H9 (cell line): ENCODE results near the gene GPR183. TPM values are rescaled to one million over a fixed set of nuclear protein-coding genes. Genes with fewer than 3 reads are reported as not detected.

ENCODE experiments used
- DNase-seq: peaks from one replicate; pipeline ENCODE4 v3.0.0-alpha.2; 2017
- H2AFZ ChIP-seq: one replicate; pipeline ENCODE4 v1.6.1; 2013; ENCODE audit warnings: mild to moderate bottlenecking, low read length, control low read depth, moderate library complexity
- H2AK5ac ChIP-seq: 2 replicates; pipeline ENCODE4 v1.6.1; 2013; ENCODE audit warnings: low read length, control low read depth, mixed read lengths; ENCODE audit not compliant: insufficient read length
- H2BK120ac ChIP-seq: one replicate; pipeline ENCODE4 v1.6.1; 2013; ENCODE audit warnings: low read depth, mild to moderate bottlenecking, low read length, control low read depth, inconsistent platforms; ENCODE audit not compliant: poor library complexity, severe bottlenecking
- H2BK12ac ChIP-seq: 2 replicates; pipeline ENCODE4 v1.6.1; 2013; ENCODE audit warnings: low read length, control low read depth, mixed read lengths, low read depth; ENCODE audit not compliant: insufficient read length
- H2BK15ac ChIP-seq: 2 replicates; pipeline ENCODE4 v1.6.1; 2013; ENCODE audit warnings: low read depth, low read length, control low read depth
- H2BK20ac ChIP-seq: one replicate; pipeline ENCODE4 v1.6.1; 2013; ENCODE audit warnings: low read depth, mild to moderate bottlenecking, low read length, control low read depth, inconsistent platforms; ENCODE audit not compliant: poor library complexity, severe bottlenecking
- H2BK5ac ChIP-seq: 2 replicates; pipeline ENCODE4 v1.6.1; 2013; ENCODE audit warnings: low read length, control low read depth, mixed read lengths; ENCODE audit not compliant: insufficient read length
- H3K14ac ChIP-seq: 2 replicates; pipeline ENCODE4 v1.6.1; 2013; ENCODE audit warnings: low read length, control low read depth; ENCODE audit not compliant: insufficient read depth
- H3K18ac ChIP-seq: 2 replicates; pipeline ENCODE4 v1.6.1; 2013; ENCODE audit warnings: low read depth, mild to moderate bottlenecking, mixed read lengths, low read length, control low read depth; ENCODE audit not compliant: insufficient read length
- H3K23ac ChIP-seq: 2 replicates; pipeline ENCODE4 v1.6.1; 2013; ENCODE audit warnings: low read length, control low read depth, mixed read lengths, low read depth; ENCODE audit not compliant: insufficient read length
- H3K23me2 ChIP-seq: 2 replicates; pipeline ENCODE4 v1.6.1; 2013; ENCODE audit warnings: low read depth, mild to moderate bottlenecking, mixed read lengths, low read length, control low read depth; ENCODE audit not compliant: insufficient read length, poor library complexity, severe bottlenecking
- H3K27ac ChIP-seq: 2 replicates; pipeline ENCODE4 v1.5.1; 2013; ENCODE audit warnings: low read length, control low read depth, mixed read lengths, low read depth; ENCODE audit not compliant: insufficient read length
- H3K27me3 ChIP-seq: 2 replicates; pipeline ENCODE4 v1.6.1; 2013; ENCODE audit warnings: low read length, control low read depth, inconsistent platforms; ENCODE audit not compliant: insufficient read depth
- H3K4ac ChIP-seq: 2 replicates; pipeline ENCODE4 v1.6.1; 2013; ENCODE audit warnings: low read depth, mild to moderate bottlenecking, control low read depth, inconsistent platforms, low read length, moderate library complexity
- H3K4me1 ChIP-seq: 2 replicates; pipeline ENCODE4 v1.6.1; 2013; ENCODE audit warnings: low read length, control low read depth, inconsistent platforms; ENCODE audit not compliant: insufficient read depth
- H3K4me2 ChIP-seq: 2 replicates; pipeline ENCODE4 v1.6.1; 2013; ENCODE audit warnings: low read length, control low read depth, mixed read lengths; ENCODE audit not compliant: insufficient read length, insufficient read depth
- H3K56ac ChIP-seq: 2 replicates; pipeline ENCODE4 v1.6.1; 2013; ENCODE audit warnings: low read depth, mild to moderate bottlenecking, mixed read lengths, low read length, control low read depth; ENCODE audit not compliant: insufficient read length
- H3K79me1 ChIP-seq: 2 replicates; pipeline ENCODE4 v1.6.1; 2013; ENCODE audit warnings: low read depth, mild to moderate bottlenecking, moderate library complexity, low read length, control low read depth, inconsistent platforms; ENCODE audit not compliant: insufficient read depth, poor library complexity, severe bottlenecking
- H3K79me2 ChIP-seq: 2 replicates; pipeline ENCODE4 v1.6.1; 2013; ENCODE audit warnings: low read length, control low read depth, inconsistent platforms; ENCODE audit not compliant: insufficient read depth
- H3K9ac ChIP-seq: 2 replicates; pipeline ENCODE4 v1.6.1; 2013; ENCODE audit warnings: low read length, control low read depth, mixed read lengths; ENCODE audit not compliant: insufficient read length; ENCODE audit errors: extremely low read depth
- H3K9me3 ChIP-seq: one replicate; pipeline ENCODE4 v1.6.1; 2013; ENCODE audit warnings: low read depth, low read length, inconsistent platforms; ENCODE audit not compliant: control insufficient read depth
- H3T11ph ChIP-seq: one replicate; pipeline ENCODE4 v1.6.1; 2013; ENCODE audit warnings: mild to moderate bottlenecking, low read length, control low read depth, inconsistent platforms
- H4K20me1 ChIP-seq: one replicate; pipeline ENCODE4 v1.6.1; 2013; ENCODE audit not compliant: control insufficient read depth, insufficient read length, insufficient read depth
- H4K5ac ChIP-seq: 2 replicates; pipeline ENCODE4 v1.6.1; 2013; ENCODE audit warnings: low read depth, mild to moderate bottlenecking, mixed read lengths, low read length, control low read depth; ENCODE audit not compliant: insufficient read length
- H4K8ac ChIP-seq: replicated peaks from 2 replicates; pipeline ENCODE4 v1.6.1; 2013; ENCODE audit warnings: low read length, control low read depth, mixed read lengths, low read depth; ENCODE audit not compliant: insufficient read length
- H4K91ac ChIP-seq: 2 replicates; pipeline ENCODE4 v1.6.1; 2013; ENCODE audit warnings: low read depth, mild to moderate bottlenecking, moderate library complexity, mixed read lengths, low read length, control low read depth; ENCODE audit not compliant: insufficient read length
- H3K27ac Mint-ChIP-seq, 3 experiments: 2 replicates in 2 of 3; 3 replicates in 1 of 3; pipeline ENCODE4 v1.8.0; 2020 to 2021; ENCODE audit warnings: mixed read lengths in 3 of 3, mild to moderate bottlenecking in 1 of 3, moderate library complexity in 1 of 3
- H3K27me3 Mint-ChIP-seq: 2 replicates; pipeline ENCODE4 v1.8.0; 2021; ENCODE audit warnings: low read depth, mild to moderate bottlenecking, moderate library complexity, mixed read lengths
- H3K36me3 Mint-ChIP-seq, 3 experiments: 2 replicates in 2 of 3; 3 replicates in 1 of 3; pipeline ENCODE4 v1.8.0; 2020 to 2021; ENCODE audit warnings: low read depth in 3 of 3, mixed read lengths in 3 of 3; ENCODE audit not compliant: insufficient read depth in 1 of 3
- H3K4me1 Mint-ChIP-seq, 2 experiments: 2 replicates each; pipeline ENCODE4 v1.8.0; 2020; ENCODE audit warnings: mixed read lengths in 2 of 2
- H3K4me3 Mint-ChIP-seq, 2 experiments: 2 replicates in 1 of 2; 3 replicates in 1 of 2; pipeline ENCODE4 v1.8.0; 2020 to 2021; ENCODE audit warnings: mild to moderate bottlenecking in 2 of 2, mixed read lengths in 2 of 2, moderate library complexity in 1 of 2
- H3K9me3 Mint-ChIP-seq, 2 experiments: 2 replicates in 1 of 2; 3 replicates in 1 of 2; pipeline ENCODE4 v1.8.0; 2020; ENCODE audit warnings: mild to moderate bottlenecking in 2 of 2, mixed read lengths in 2 of 2, moderate library complexity in 1 of 2
- CTCF ChIP-seq: fragments of 200-600 bp; sonication (generic); conservative IDR thresholded peaks from 3 replicates; pipeline ENCODE4 v1.8.0; 2021; ENCODE audit warnings: antibody characterized with exemption, mild to moderate bottlenecking
- WGBS: extraction: QIAGEN DNeasy Blood & Tissue Kit; methylation state at CpG from one replicate; pipeline ENCODE4 v1.1.7; 2013; ENCODE audit warnings: missing lambda C conversion rate, low lambda C conversion rate, mixed read lengths; ENCODE audit not compliant: insufficient read length; ENCODE audit errors: extremely low coverage; 5-methylcytosine and 5-hydroxymethylcytosine counted together
- total RNA-seq: library from RNA; stranded (reverse); gene quantifications from 2 replicates; pipeline ENCODE4 v1.2.1, GENCODE V29; 2021

The GPR183 gene
- total RNA-seq, 1 experiment from 2014 or later, result not detected

- Mint-ChIP-seq H3K27me3 (no peaks in the 10 kb centered on the region), H3K36me3 (peaks cover 14 to 55% (median 38%) of the 10 kb centered on the region in 3 experiments), H3K9me3 (no peaks in the 10 kb centered on the region), H3K4me1 (no peaks in the 10 kb centered on the region), H3K27ac (peak overlapping the region in 1 of 3 experiments; percentile 14; a peak in 2 of 7 replicates), H3K4me3 (no peak overlapping the region)
- Histone ChIP-seq H3K56ac (no peak overlapping the region), H2AFZ (no peak overlapping the region), H3K18ac (no peak overlapping the region), H3K9ac (no peak overlapping the region), H3K79me1 (no peaks in the 10 kb centered on the region), H4K5ac (no peak overlapping the region), H2BK5ac (no peak overlapping the region), H3K4me1 (no peaks in the 10 kb centered on the region), H4K20me1 (peaks cover 3% of the 10 kb centered on the region), H3K14ac (no peak overlapping the region), H4K8ac (no peak overlapping the region), H2BK20ac (no peak overlapping the region), H4K91ac (no peak overlapping the region), H3K23me2 (no peaks in the 10 kb centered on the region), H2BK120ac (no peak overlapping the region), H3T11ph (no peak overlapping the region), H3K27ac (no peak overlapping the region), H2BK12ac (no peak overlapping the region), H3K4me2 (no peak overlapping the region), H3K9me3 (no peaks in the 10 kb centered on the region), H3K79me2 (no peaks in the 10 kb centered on the region), H3K4ac (no peak overlapping the region), H3K27me3 (no peaks in the 10 kb centered on the region), H2AK5ac (no peak overlapping the region), H3K23ac (no peak overlapping the region), H2BK15ac (no peak overlapping the region)
- TF ChIP-seq CTCF, result no peak
- no CpG with 5 or more reads among the region's 10 CpGs for WGBS
- no peak for DNase-seq
Measured at GRCh38 chr13:99342723-99343315, 35.6 kb upstream of the GPR183 start.
